KG1 (cell line): ENCODE data around the gene CAPN7.

Experiments used
- DNase-seq: peaks from one replicate; lab custom pipeline; 2025; lab: John Stamatoyannopoulos, UW

The CAPN7 gene

DNA sequence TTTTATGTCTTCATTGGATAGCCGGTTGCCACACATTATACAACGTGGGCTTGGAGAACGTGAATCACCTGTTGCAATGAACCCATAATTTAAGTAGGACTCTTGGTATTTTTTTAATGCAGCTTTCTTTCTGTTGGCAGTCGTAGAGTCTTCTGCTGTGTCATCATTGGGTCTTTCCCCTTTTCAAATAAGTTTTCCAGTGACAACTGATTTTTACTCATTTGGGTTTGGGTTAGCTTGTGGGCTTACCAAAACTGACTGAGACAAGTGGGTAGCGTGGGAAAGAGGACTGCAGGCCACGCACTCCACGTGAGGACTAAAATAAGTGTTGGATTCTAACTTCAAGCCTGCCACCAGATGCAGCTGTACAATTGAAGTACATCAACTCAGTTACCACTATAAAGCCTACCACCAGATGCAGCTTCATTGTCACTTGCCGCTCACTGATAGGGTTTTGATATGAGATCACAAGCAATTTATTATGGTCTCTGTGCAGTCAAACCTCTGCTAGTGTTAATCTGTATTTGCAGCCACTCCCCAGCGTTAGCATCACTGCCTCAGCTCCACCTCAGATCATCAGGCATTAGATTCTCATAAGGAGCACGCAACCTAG, 6.4 kb upstream of the CAPN7 start:
- no peak for DNase-seq

DNA sequence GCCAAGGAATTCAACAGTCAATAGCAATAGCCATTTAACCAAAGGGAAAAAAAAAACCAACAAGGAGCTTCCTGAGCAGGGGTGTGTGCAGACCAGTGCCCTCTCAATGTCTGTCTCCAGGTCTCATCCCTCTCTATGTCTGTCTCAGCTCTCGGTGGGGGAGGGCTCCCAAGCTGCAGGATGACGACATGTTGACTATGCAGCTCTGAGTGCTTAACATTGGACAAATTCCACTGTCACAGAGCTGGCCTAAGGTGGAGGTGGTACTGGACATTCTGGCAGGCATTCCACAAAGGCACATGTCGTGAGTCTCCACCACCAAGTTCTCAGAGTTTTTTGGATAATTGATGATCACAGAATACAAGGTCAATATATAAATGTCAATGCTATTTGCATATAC, 2.0 kb upstream of the CAPN7 start:
- DNase-seq, result no peak

DNA sequence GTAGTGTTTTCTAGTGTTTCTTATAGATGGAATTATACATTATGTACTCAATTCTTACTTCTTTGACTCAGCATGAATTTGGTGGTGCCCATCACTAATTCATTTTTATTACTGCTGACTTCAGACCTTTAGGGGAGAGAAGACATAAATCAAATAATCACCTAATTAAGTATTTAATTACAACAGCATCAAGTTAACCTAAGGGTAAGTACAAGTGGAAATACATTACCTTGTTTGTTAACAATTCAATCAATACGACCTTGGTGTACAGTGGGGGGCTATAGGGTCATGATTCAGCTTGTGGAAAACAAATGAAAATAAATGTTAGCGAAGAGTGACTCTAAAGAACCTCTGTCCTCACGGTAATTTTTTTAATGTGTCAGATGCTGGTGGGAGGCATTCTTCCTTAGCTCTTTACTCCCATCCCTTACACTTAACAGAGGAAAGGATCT, 538 bp upstream of the CAPN7 start:
- no peak for DNase-seq

DNA sequence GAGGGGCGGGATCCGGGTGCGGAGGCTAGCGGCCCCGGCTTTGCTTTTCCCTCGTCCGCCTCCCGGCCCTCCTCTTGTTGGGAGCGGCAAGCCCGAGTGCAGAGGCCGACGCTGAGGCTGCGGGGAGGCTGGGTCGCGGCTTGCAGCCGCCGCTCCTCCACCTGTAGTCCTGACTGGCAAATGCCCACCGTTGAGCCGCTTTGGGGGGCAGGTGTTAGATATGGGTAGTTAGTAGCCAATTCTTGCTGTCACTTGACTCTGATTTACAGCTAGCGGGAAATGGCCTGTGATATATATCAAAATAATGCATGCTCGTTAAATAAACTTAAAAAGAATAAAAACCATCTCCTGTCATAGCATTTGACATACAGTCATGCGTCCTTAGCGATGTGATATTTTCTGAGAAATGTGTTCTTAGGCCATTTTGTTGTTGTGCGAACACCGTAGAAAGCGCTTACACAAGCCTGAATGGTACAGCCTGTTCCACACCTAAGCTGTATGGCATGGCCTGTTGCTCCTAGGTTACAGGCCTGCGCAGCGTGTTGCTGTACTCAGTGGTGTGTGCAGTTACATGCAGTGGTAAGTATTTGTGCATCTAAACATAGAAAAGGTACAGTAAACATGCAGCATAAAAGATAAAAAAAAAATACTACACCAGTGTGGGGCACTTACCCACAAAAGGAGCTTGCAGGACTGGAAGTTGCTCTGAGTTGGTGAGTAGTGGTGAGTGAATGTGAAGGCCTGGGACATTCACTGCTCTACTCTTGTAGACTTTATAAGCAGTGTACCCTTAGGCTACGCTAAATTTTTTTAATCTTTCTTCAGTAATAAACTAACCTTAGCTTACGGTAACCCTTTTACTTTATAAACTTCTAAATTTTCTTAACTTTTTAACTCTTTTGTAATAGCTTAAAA, 873 bp downstream of the CAPN7 start:
- DNase-seq, result no peak

DNA sequence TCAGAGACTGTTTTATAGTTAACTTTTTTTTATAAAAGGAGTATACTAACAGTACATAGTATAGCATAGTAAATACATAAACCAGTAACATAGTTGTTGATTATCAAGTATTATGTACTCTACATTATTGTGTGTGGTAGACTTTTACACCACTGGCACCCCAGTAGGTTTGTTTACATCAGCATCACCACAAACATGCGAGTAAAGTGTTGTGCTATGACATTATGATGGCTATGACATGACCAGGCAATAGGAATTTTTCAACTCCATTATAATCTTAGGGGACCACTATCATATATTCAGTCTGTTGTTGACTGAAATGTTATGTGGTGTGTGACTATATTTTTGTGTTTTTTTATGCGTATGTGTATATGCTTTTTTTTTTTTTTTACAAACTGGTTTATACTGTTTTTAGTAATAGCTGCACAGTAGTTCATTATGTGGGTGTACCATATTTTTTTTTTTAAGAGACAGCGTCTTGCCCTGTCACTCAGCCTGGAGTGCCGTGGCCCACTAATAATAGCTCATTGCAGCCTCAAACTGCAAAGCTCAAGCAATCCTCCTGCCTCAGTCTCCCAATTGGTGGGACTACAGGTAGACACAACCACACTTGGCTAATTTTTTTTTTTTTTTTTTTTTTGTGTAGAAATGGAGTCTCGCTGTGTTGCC, 1.9 kb downstream of the CAPN7 start:
- DNase-seq, result no peak

DNA sequence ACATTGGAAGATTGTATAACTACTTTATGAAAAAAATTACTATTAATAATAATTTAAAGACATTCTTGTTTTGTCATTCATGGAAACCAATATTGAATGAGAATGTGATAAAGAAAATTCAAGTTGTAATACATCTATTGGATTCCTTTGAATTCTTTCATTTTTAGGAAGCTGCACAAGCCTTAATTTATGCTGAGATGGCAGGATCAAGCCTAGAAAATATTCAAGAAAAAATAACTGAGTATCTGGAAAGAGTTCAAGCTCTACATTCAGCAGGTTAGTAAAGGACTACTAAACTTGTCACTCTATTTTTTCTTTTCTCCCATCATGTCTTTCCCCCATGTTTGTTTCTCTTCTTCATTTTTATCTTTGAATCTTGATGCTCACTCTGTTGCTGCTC, 5.9 kb downstream of the CAPN7 start:
- DNase-seq, result no peak

DNA sequence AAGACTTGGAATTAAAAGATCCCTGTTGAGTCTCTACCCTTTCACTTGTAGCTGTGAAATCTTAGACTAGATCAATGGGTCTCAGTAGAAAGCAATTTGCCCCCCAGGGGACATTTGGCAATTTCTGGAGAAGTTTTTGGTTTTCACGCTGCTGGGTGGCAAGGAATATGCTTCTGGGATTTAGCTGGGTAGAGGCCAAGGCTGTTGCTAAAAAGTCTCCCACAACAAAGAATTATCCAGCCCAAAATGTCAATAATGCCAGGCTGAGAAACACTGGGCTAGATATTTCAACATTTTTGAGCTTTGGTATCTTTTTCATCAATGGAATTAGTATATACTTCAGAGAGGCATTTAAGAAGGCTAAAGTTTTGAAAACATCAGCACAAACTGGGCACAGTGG, 8.7 kb downstream of the CAPN7 start:
- DNase-seq, result no peak

DNA sequence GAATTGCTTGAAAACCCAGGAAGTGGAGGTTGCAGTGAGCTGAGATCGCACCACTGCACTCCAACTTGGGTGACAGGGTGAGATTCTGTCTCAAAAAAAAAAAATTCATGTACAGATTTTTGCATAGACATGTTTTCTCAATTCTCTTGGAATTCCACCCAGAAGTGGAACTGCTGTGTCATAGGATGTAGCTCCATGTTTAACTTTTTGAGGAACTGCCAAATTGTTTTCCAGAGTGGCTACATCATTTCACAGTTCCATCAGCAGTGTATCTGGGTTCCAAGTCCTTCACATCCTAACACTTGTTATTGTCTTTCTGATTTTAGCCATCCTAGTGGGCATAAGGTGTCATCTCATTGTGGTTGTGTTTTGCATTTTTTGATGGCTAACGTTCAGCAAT, 9.9 kb downstream of the CAPN7 start:
- no peak for DNase-seq

DNA sequence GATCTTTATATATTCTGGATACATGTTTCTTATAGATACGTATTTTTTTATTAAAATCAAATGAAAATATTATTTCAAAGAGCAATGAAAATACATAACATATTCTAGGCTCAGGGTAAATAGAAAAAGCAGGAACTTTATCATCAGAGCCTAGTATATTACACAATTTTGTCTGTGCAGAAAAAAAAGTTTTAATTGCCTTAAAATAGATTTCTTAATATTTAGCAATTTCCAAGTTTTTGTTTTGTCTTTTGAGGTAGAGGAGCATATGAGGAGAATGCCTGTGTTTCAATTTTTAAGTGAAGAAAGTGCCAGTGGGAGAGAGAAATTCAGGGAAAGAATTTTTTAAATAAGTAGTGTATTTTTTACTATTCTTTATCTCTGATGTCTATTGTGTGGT, 10.5 kb downstream of the CAPN7 start:
- no peak for DNase-seq

DNA sequence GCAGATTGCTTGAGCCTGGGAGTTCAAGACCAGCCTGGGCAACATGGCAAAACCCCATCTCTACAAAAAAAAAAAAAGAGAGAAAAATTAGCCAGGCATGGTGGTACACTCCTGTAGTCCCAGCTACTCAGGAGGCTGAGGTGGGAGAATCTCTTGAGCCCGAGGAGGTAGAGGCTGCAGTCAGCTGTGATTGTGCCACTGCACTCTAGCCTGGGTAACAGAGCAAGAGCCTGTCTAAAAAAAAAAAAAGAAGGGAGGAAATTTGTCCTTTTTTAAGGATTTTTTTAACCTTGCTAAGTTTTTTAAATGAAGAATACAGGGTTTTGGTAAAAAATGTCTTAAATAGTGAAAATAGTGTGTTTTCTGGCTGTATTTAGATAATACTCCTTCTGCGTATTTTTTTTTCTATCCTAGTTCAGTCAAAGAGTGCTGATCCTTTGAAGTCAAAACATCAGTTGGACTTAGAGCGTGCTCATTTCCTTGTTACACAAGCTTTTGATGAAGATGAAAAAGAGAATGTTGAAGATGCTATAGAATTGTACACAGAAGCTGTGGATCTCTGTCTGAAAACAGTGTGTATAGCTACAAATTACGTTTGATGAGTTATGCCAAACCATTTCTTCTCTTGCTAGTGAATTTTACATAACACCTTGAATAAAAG, 11.1 kb downstream of the CAPN7 start:
- no peak for DNase-seq

DNA sequence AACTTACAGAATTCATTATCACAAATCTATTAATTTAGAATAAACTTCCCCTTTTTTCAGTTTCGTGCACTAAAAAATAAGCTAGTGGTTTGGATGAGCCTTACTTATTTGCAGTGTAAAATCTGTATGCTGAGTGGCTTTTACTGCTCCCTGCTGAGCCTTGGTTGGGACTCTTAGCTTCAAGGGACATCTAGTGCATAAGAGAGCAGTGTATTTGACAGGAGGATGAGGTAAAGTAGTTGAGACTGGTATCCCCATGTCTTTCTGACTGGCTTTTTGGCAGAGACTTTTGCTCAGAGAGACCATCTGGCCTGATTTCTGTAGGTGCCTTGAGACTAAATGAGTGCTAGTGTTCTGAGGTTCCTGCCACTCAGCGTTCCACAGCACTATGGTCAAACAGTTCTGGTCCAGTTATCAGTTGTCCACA, 11.8 kb downstream of the CAPN7 start:
- no peak for DNase-seq

DNA sequence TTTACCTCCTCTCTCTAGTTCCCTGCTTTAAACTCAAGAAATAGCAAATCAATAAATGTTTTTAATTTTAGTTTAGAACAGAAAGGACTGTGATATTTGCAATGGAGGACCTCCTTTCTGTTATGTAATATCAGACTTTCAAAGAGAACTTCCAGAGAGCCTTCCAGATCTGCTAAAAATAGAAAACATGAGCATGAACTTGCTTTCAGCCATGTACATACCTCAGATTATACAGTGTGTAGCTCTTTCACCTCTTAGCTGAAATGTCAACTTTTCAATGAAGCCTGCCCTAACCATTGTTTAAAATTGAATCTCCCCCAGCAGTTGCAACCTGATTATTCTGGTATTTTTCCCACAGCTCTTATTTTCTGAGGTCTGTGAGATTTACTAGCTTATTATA, 12.6 kb downstream of the CAPN7 start:
- no peak for DNase-seq

DNA sequence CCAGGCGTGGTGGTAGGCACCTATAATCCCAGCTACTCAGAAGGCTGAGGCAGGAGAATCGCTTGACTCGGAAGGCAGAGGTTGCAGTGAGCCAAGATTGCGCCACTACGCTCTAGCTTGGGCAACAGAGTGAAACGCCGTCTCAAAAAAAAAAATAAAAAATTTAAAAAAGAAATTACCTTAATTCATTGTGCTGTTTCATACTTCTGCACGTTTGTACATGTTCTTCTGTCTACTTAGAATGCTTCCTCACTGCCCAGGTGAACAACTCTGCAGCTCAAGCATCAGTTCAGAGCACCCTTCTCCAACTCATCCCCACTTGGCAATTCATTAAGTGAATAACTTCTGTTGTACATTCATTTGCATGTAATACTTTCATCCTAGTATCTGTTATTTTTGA, 14.0 kb downstream of the CAPN7 start:
- no peak for DNase-seq

DNA sequence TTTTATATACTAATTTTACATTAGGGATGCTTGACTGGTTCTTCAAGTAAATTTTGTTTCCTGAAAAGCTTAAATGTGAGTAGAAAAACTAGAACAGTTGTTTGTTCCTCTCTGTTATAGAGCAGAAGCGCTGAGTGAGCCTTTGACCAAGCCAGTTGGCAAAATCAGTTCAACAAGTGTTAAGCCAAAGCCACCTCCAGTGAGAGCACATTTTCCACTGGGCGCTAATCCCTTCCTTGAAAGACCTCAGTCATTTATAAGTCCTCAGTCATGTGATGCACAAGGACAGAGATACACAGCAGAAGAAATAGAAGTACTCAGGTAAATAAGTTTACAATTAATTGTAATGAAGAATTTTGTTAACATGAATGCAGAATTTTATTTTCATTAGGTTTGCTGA, 14.6 kb downstream of the CAPN7 start:
- DNase-seq, result no peak

DNA sequence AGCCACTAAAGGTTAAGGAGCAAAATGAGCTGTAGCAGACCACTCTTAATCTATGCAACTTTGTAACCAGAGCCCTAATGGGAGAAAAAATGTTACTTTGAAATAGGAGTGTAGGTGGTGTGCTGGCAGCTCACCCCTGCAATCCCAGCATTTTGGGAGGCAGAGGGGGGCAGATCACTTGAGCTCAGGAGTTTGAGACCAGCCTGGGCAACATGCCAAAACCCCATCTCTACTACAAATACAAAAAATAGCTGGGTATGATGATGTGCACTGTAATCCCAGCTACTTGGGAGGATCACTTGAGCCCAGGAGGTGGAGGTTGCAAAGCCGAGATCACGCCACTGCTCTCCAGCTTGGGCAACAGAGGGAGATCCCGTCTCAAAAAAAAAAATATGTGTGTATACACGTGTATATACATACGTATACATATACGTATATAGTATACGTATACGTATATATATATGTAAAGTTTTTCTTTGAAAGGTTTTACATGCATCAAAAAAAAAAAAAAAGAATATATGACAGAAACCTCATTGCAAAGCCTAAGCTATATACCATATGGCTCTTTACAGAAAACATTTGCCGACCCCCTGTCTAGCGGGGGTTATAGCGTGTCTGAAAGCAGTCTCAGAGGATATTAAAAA, 15.7 kb downstream of the CAPN7 start:
- no peak for DNase-seq

DNA sequence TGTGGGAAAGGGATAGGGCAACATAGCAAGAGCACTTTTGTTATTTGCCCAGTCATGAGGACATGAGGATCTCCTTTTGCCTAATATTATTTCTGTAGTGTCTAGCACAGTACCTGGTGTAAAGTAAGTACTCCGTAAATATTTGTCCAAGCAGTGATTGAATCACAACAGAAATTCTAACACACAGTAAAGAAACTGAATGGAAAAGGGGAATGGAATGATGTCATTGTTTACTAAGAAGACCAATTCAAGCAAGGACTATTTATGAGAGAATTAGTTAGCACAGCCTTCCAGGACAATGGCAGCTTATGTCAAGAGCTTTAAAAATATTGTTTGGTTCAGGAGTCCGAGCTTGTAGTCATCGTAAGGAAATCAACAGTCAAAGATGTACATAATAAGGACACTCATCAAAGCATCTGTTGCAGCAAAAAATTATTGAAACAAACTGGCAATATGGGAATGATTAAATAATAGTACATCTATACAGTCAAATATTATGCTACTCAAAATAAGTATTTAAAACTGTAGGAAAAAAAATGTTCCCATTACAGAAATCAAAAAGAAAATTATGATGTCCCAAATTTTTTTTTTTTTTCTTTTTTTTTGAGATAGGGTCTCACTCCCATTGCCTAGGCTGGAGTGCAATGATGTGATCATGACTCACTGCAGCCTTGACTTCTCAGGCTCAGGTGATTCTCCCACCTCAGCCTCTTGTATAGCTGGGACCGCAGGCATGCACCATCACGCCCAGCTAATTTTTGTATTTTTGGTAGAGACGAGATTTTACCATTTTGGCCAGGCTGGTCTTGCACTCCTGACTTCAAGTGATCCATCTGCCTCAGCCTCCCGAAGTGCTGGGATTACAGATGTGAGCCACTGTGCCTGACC, 17.9 kb downstream of the CAPN7 start:
- no peak for DNase-seq

DNA sequence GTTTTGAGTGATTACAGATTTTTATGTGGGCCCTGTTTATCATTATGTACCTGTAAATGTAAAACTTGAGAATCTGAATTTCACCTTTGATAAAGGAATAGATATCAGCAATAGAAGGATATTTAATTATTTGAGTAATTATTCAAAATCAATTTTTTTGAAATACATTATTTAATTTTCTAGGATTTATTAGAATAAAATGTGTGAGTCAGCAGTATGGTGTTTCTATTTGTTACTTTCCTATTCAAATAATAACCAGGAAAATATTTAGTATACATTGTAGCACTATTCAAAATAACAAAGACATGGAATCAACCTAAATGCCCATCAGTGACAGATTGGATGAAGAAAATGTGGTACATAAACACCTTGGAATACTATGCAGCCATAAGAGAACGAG, 22.1 kb downstream of the CAPN7 start:
- DNase-seq, result no peak

DNA sequence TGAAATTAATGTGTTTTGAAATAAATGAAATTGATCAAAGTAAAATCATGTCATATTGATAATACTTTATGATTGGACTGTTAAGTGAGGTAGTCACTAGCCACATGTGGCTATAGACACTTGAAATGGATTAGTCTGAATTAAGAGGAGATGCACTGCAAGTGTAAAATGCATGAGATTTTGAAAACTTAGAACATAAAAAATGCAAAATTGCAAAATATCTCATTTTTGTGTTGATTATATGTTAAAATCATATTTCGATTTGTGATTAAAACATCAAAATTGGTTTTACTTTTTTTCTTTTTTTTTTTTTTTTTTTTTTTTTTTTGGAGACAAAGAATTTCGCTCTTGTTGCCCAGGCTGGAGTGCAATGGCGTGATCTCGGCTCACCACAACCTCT, 23.2 kb downstream of the CAPN7 start:
- DNase-seq, result no peak

DNA sequence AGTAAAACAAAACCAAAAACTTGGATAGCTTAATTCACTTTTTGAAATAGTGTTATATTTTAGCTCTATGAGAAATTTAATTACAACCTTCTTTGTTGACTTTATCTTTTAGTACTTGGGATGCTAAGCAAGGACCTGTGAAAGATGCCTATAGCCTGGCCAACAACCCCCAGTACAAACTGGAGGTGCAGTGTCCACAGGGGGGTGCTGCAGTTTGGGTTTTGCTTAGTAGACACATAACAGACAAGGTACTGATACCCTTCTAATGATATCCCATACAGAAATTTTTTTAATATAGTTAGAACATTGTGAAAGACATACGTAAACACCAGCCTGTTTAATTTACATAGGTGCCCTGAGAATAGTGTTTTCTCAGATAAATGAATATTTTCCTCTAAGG, 35.3 kb downstream of the CAPN7 start:
- no peak for DNase-seq

DNA sequence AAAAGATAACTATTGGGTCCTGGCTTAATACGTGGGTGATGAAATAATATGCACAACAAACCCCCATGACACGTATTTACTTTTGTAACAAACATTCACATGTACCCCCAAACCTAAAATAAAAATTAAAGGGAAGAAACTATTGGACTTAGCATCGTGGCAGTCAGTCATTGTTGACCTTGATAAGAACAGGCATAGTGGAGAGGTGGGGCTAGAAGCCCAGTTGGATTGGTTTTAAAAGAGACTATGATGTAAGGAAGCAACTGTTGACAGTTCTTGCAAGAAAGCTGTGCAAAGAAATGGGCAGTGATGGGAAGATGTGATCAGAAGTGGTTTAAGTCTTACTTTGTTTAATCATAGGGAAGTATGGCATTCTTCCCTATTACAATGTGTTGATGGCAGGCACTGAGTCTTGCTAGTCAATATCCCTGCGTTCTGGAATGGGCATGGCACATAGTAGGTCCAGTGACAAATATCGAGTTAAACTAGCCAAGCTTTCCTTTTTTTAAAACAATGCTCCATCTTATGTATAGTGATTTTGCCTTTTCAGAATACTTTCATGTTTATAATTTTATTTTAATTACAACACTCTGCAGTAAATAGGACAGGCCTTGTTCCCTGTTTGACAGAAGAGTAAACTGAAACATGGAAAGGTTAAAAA, 37.9 kb downstream of the CAPN7 start:
- no peak for DNase-seq
